Measurements from ENCODE around the gene RYR2.

Gene RYR2

DNA sequence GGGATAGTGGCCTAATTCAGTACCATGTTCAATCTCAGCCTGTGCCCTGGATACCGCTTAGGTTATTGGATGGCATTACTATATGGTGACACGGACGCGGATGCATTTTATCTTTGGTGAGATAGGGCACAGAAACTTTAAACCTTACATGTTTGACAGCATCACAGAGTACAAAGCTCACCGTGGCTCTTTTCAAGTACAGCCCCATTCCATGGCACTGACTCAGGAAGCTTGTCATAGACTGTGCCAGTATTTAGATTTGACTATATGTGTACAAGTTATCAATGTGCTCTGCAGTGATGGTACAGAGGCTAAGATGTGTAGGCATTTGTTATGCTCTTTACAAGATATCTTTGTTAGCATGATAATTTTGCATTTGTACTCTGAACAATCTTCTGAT, 169.0 kb downstream of the RYR2 start:
- no peaks in the 10 kb centered on the region for H3K27me3 ChIP-seq (ENCODE audit: control insufficient read depth, insufficient read depth, low read length)
- no CpG with 5 or more reads among the region's 5 CpGs for WGBS (ENCODE audit: insufficient coverage, insufficient read length)
- no peak overlapping the region for H3K27ac ChIP-seq (ENCODE audit: low read length)
- no peaks in the 10 kb centered on the region for H3K36me3 ChIP-seq (ENCODE audit: control insufficient read depth, insufficient read depth, low read length)
- DNase-seq (ENCODE audit: low read depth, low spot score), result no peak
- no peak overlapping the region for H3K4me3 ChIP-seq (ENCODE audit: low read length)
- H3K9me3 ChIP-seq (ENCODE audit: control insufficient read depth, insufficient read depth, low read length), result no peaks in the 10 kb centered on the region
- no peaks in the 10 kb centered on the region for H3K4me1 ChIP-seq (ENCODE audit: control insufficient read depth, insufficient read depth, low read length)

DNA sequence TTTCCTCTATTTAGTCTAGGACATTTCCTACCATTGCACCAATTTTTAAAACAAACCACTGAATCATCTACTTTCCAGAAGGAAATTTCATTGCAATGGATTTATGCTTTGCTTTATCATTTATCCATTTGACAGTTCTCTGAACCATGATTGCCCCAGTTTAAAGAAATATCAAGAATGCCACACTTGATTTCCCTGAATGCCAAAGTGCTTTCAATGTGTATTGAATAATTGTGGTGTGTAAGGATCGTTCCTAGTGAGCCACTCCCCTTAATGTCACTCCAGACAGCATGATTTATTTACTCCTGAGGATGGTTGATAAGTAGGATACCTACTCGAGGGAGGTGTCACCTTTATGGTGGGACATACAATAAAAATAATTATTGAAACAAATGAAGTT, 169.6 kb downstream of the RYR2 start:
- H3K4me1 ChIP-seq (ENCODE audit: control insufficient read depth, insufficient read depth, low read length), result no peaks in the 10 kb centered on the region
- no peaks in the 10 kb centered on the region for H3K27me3 ChIP-seq (ENCODE audit: control insufficient read depth, insufficient read depth, low read length)
- DNase-seq (ENCODE audit: low read depth, low spot score), result no peak
- no peak overlapping the region for H3K4me3 ChIP-seq (ENCODE audit: low read length)
- no peaks in the 10 kb centered on the region for H3K36me3 ChIP-seq (ENCODE audit: control insufficient read depth, insufficient read depth, low read length)
- no CpG with 5 or more reads among the region's 2 CpGs for WGBS (ENCODE audit: insufficient coverage, insufficient read length)
- H3K9me3 ChIP-seq (ENCODE audit: control insufficient read depth, insufficient read depth, low read length), result no peaks in the 10 kb centered on the region
- no peak overlapping the region for H3K27ac ChIP-seq (ENCODE audit: low read length)

DNA sequence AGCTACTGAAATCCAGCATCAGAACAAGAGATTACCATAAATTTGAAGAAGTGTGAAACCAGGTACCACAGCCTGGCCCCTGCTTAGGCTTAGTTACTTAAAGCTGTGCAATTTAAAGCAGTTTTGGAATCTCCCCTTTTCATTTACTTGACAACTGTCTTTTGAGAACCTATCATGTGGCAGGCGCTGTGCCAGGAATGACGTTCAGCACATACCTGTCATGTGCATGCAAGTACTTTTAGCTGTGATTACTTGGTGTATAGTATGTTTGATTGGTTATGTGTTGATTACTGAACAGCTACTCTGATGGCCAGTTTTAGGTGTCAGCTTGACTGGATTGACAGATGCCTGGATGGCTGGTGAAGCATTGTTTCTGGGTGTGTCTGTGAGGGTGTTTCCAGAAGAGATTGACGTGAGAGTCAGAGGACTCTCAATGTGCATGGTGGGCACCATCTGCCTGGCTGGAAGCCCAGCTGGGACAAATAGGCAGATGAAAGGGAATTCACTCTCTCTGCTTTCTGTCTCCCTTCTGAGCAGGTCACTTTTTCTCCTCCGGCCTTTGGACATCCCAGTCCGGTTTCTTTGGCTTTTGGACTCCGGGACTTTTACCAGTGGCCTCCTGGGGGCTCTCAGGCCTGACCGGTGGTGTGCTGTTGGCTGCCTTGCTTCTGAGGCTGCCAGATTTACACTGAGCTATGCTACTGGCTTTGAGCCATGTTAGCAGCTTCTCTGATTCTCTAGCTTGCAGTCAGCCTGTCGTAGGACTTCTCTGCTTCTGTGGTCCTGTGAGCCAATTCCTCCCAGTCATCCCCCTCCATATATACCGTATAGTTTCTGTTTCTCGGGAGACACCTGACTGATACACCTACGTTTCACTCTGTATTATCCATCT, 178.0 kb downstream of the RYR2 start:
- H3K36me3 ChIP-seq (ENCODE audit: control insufficient read depth, insufficient read depth, low read length), result no peaks in the 10 kb centered on the region
- DNase-seq (ENCODE audit: low read depth, low spot score), result no peak
- no peaks in the 10 kb centered on the region for H3K9me3 ChIP-seq (ENCODE audit: control insufficient read depth, insufficient read depth, low read length)
- no peaks in the 10 kb centered on the region for H3K27me3 ChIP-seq (ENCODE audit: control insufficient read depth, insufficient read depth, low read length)
- WGBS (ENCODE audit: insufficient coverage, insufficient read length), result no CpG with 5 or more reads among the region's 11 CpGs
- H3K27ac ChIP-seq (ENCODE audit: low read length), result no peak overlapping the region
- no peaks in the 10 kb centered on the region for H3K4me1 ChIP-seq (ENCODE audit: control insufficient read depth, insufficient read depth, low read length)
- no peak overlapping the region for H3K4me3 ChIP-seq (ENCODE audit: low read length)

DNA sequence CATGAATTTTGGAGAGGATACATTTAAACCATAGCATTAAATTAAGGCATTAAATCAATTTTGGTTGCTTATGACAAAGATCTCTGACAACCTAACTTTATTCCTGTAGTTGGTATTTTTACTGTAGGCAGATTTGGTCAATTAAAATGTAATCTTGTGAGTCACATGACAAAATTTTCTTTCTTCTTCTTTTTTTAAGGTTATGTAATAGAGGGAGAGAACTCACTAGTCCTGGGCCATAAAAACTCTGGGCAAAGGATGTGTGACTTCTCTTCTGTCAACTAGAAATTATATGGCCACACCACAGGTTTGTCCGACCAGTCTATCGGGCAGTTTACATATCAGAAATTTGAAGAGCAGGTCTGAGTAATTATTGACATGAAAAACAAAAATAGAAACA, 181.4 kb downstream of the RYR2 start:
- Histone ChIP-seq H3K4me1 (ENCODE audit: control insufficient read depth, insufficient read depth, low read length) (no peaks in the 10 kb centered on the region), H3K27me3 (ENCODE audit: control insufficient read depth, insufficient read depth, low read length) (no peaks in the 10 kb centered on the region), H3K4me3 (ENCODE audit: low read length) (no peak overlapping the region), H3K9me3 (ENCODE audit: control insufficient read depth, insufficient read depth, low read length) (no peaks in the 10 kb centered on the region), H3K36me3 (ENCODE audit: control insufficient read depth, insufficient read depth, low read length) (no peaks in the 10 kb centered on the region), H3K27ac (ENCODE audit: low read length) (no peak overlapping the region)
- DNase-seq (ENCODE audit: low read depth, low spot score), result no peak
- WGBS (ENCODE audit: insufficient coverage, insufficient read length), result no CpG with 5 or more reads among the region's 2 CpGs

DNA sequence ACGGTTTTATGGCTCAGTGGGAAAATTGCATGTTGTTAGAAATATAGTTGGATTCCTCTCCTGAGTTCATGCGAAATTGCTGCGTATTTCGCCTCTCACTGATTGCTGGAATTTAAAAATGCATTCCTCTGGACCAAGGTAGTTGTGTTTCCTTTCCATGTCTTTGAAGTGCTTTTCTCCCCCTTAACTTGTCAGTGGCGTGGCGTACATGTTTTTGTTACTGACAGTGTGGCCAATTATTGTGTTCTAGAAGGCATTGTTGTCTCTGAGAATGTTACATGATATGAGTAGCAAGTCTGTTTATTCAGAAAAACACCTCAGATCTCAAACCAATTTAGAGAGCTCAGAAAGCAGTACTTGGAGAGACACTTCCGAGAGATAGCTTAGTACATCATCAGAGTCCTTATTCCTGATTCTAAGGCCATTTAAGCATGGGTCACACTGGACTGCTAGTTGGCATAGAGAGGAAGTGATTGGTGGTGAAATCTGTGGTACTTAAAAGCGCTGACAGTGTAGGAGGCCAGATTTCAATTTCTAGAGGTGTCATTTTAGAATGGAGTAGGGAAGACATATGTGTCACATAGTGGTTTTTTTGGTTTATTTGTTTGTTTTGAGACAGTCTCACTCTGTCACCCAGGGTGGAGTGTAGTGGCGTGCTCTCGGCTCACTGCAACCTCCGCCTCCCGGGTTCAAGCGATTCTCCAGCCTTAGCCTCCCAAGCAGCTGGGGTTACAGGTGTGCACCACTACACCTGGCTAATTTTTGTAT, 184.4 kb downstream of the RYR2 start:
- no peaks in the 10 kb centered on the region for H3K9me3 ChIP-seq (ENCODE audit: control insufficient read depth, insufficient read depth, low read length)
- H3K4me3 ChIP-seq (ENCODE audit: low read length), result no peak overlapping the region
- H3K27me3 ChIP-seq (ENCODE audit: control insufficient read depth, insufficient read depth, low read length), result no peaks in the 10 kb centered on the region
- H3K4me1 ChIP-seq (ENCODE audit: control insufficient read depth, insufficient read depth, low read length), result no peaks in the 10 kb centered on the region
- no peak for DNase-seq (ENCODE audit: low read depth, low spot score)
- no peaks in the 10 kb centered on the region for H3K36me3 ChIP-seq (ENCODE audit: control insufficient read depth, insufficient read depth, low read length)
- whole genome bisulfite sequencing (ENCODE audit: insufficient coverage, insufficient read length), result no CpG with 5 or more reads among the region's 13 CpGs
- no peak overlapping the region for H3K27ac ChIP-seq (ENCODE audit: low read length)

DNA sequence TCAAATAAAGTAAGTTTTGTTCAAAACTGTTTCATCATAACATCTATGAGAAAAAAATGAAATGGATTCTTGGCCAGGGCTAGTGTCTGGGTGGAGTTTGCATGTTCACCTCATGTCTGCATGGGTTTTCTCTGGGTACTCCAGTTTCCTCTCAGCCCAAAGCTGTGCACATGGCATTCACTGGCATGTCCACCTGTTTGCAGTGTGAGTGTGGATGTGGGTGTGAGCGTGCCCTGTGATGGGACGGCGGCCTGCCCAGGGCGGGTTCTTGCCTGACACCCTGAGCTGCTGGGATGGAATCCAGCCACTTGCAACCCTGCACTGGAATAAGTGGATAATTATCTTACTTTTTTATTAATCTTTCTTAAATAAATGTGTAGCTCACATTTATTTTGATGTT, 185.5 kb downstream of the RYR2 start:
- H3K27me3 ChIP-seq (ENCODE audit: control insufficient read depth, insufficient read depth, low read length), result no peaks in the 10 kb centered on the region
- no peaks in the 10 kb centered on the region for H3K4me1 ChIP-seq (ENCODE audit: control insufficient read depth, insufficient read depth, low read length)
- H3K27ac ChIP-seq (ENCODE audit: low read length), result no peak overlapping the region
- no CpG with 5 or more reads among the region's 4 CpGs for WGBS (ENCODE audit: insufficient coverage, insufficient read length)
- no peak overlapping the region for H3K4me3 ChIP-seq (ENCODE audit: low read length)
- no peak for DNase-seq (ENCODE audit: low read depth, low spot score)
- no peaks in the 10 kb centered on the region for H3K36me3 ChIP-seq (ENCODE audit: control insufficient read depth, insufficient read depth, low read length)
- H3K9me3 ChIP-seq (ENCODE audit: control insufficient read depth, insufficient read depth, low read length), result no peaks in the 10 kb centered on the region

DNA sequence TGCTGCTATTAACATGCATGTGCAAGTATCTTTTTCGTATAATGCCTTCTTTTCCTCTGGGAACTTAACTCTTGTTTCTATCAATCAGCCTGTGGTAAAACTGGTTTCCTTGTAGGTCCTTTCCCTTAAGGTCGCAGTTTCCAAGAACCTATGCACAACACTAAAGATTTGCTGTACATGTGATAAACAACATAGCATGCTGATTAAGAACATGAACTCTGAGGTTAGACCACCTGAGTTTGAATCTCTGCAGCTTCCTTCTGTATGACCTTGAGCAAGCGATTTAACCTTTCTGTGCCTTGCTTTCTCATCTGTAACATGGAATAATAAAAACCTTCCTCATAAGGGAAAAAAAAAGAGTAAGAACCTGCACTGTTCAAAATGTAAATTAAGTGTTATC, 186.4 kb downstream of the RYR2 start:
- WGBS (ENCODE audit: insufficient coverage, insufficient read length), result no CpG with 5 or more reads among the region's 3 CpGs
- no peaks in the 10 kb centered on the region for H3K36me3 ChIP-seq (ENCODE audit: control insufficient read depth, insufficient read depth, low read length)
- H3K4me1 ChIP-seq (ENCODE audit: control insufficient read depth, insufficient read depth, low read length), result peaks cover 2% of the 10 kb centered on the region; the same call in 1 of the 2 replicates
- no peak overlapping the region for H3K27ac ChIP-seq (ENCODE audit: low read length)
- H3K9me3 ChIP-seq (ENCODE audit: control insufficient read depth, insufficient read depth, low read length), result no peaks in the 10 kb centered on the region
- no peak overlapping the region for H3K4me3 ChIP-seq (ENCODE audit: low read length)
- H3K27me3 ChIP-seq (ENCODE audit: control insufficient read depth, insufficient read depth, low read length), result no peaks in the 10 kb centered on the region
- no peak for DNase-seq (ENCODE audit: low read depth, low spot score)

DNA sequence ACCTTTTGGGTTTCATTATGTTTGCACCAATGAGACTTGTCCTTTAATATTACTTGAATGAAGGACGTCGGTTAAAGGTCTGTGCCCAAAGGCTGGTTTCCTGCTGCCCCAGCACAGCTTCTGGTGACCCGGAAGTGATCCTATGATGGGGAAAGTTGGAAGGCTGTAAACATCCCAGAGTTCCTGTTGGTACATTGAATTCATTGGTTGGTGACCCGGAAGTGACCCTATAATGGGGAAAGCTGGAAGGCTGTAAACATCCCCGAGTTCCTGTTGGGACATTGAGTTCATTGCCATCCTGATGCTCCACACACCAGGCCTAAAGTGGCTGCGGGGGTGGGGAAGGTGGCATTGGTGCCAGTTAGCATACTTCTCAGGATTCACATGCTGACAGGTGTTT, 187.3 kb downstream of the RYR2 start:
- H3K27ac ChIP-seq (ENCODE audit: low read length), result no peak overlapping the region
- DNase-seq (ENCODE audit: low read depth, low spot score), result no peak
- H3K9me3 ChIP-seq (ENCODE audit: control insufficient read depth, insufficient read depth, low read length), result no peaks in the 10 kb centered on the region
- no peak overlapping the region for H3K4me3 ChIP-seq (ENCODE audit: low read length)
- no CpG with 5 or more reads among the region's 6 CpGs for WGBS (ENCODE audit: insufficient coverage, insufficient read length)
- peaks cover 2% of the 10 kb centered on the region; the same call in 1 of the 2 replicates for H3K4me1 ChIP-seq (ENCODE audit: control insufficient read depth, insufficient read depth, low read length)
- no peaks in the 10 kb centered on the region for H3K36me3 ChIP-seq (ENCODE audit: control insufficient read depth, insufficient read depth, low read length)
- no peaks in the 10 kb centered on the region for H3K27me3 ChIP-seq (ENCODE audit: control insufficient read depth, insufficient read depth, low read length)

DNA sequence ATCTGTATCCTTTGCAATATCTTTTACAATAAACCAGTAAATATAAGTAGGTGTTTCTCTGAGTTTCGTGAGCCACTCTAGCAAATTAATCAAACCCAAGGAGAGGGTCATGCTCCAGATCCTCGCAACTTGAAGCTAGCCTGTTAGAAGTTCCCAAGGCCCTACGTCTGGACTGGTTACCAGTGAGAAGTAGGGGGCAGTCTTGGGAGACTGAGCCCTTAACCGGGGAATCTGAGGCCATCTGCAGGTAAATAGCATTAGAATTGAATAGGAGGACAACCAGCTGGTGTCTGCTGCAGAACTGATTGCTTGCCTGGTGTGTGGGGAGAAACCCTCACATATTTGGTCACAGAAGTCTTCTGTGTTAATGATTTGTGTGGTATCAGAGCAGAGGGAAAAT, 190.5 kb downstream of the RYR2 start:
- no peak for DNase-seq (ENCODE audit: low read depth, low spot score)
- Histone ChIP-seq H3K36me3 (ENCODE audit: control insufficient read depth, insufficient read depth, low read length) (no peaks in the 10 kb centered on the region), H3K4me3 (ENCODE audit: low read length) (no peak overlapping the region), H3K9me3 (ENCODE audit: control insufficient read depth, insufficient read depth, low read length) (no peaks in the 10 kb centered on the region), H3K27me3 (ENCODE audit: control insufficient read depth, insufficient read depth, low read length) (no peaks in the 10 kb centered on the region), H3K4me1 (ENCODE audit: control insufficient read depth, insufficient read depth, low read length) (peaks cover 2% of the 10 kb centered on the region; the same call in 1 of the 2 replicates), H3K27ac (ENCODE audit: low read length) (no peak overlapping the region)
- no CpG with 5 or more reads among the region's 4 CpGs for WGBS (ENCODE audit: insufficient coverage, insufficient read length)

DNA sequence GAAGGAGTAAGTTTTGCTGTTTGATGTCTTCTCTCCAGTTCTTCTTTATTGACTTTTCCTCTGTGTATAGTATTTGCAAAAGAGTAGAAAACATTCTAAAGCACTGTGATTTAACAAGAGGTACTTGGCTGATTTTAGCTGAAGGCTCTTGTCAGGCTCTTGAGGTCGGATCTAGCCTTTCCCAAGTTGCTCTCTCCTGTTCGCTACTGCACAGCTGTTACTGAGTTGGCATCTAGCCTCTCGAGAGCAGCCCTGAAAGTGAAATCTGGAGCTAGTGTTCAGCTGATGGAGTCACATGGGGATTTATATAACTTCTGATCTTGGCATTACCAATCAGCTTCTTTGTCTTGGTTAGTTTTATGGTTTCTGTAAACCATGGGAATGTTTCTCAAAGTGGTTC, 193.1 kb downstream of the RYR2 start:
- H3K27me3 ChIP-seq (ENCODE audit: control insufficient read depth, insufficient read depth, low read length), result no peaks in the 10 kb centered on the region
- no peaks in the 10 kb centered on the region for H3K36me3 ChIP-seq (ENCODE audit: control insufficient read depth, insufficient read depth, low read length)
- H3K9me3 ChIP-seq (ENCODE audit: control insufficient read depth, insufficient read depth, low read length), result no peaks in the 10 kb centered on the region
- H3K27ac ChIP-seq (ENCODE audit: low read length), result no peak overlapping the region
- DNase-seq (ENCODE audit: low read depth, low spot score), result no peak
- no CpG with 5 or more reads among the region's 3 CpGs for WGBS (ENCODE audit: insufficient coverage, insufficient read length)
- peaks cover 3% of the 10 kb centered on the region; the same call in 1 of the 2 replicates for H3K4me1 ChIP-seq (ENCODE audit: control insufficient read depth, insufficient read depth, low read length)
- H3K4me3 ChIP-seq (ENCODE audit: low read length), result no peak overlapping the region

Measured in iPS DF 6.9 (cell line).